HG02610 (cell line): ENCODE measurements around the gene TUT4.
"Not testable (repeated sequence)": the region's sequence is repeated elsewhere in the genome, so short reads cannot be mapped to it uniquely, and the experiment has no call there.

Experiments
- ATAC-seq: cut with Tn5 transposase; IDR thresholded peaks from one replicate; pipeline ENCODE4 v1.9.1; 2021; ENCODE audit warnings: mild to moderate bottlenecking, moderate library complexity; ENCODE audit not compliant: unreplicated experiment

The TUT4 gene

GRCh38 chr1:52552505-52553361 is at the start of gene TUT4:
Gene TUT4, minus strand, starts transcription at chr1:52553092. Its CDS starts 26,812 bp downstream, at chr1:52526280.
- peak; percentile 38 for ATAC-seq

GRCh38 chr1:52601991-52602855 is 49.3 kb upstream of the TUT4 start, which contains the start of gene GPX7:
Gene GPX7, plus strand, starts transcription at chr1:52602371. Its CDS starts 39 bp downstream, at chr1:52602410.
- no peak for ATAC-seq

- ATAC-seq, result no peak
Observed at GRCh38 chr1:52601519-52601918, 48.6 kb upstream of the TUT4 start.

- no peak for ATAC-seq
Observed at GRCh38 chr1:52600533-52601179, 47.8 kb upstream of the TUT4 start.

- no peak for ATAC-seq
Observed at GRCh38 chr1:52599236-52599635, 46.3 kb upstream of the TUT4 start.

GRCh38 chr1:52598729-52599128 is 45.8 kb upstream of the TUT4 start:
- ATAC-seq, result no peak

GRCh38 chr1:52597912-52598311 is 45.0 kb upstream of the TUT4 start:
- ATAC-seq, result no peak

- ATAC-seq, result no peak
Observed at GRCh38 chr1:52595061-52595460, 42.2 kb upstream of the TUT4 start.

GRCh38 chr1:52593495-52593894 is 40.6 kb upstream of the TUT4 start:
- no peak for ATAC-seq

GRCh38 chr1:52592637-52593323 is 39.9 kb upstream of the TUT4 start:
- ATAC-seq, result no peak

GRCh38 chr1:52590266-52590665 is 37.4 kb upstream of the TUT4 start:
- no peak for ATAC-seq

DNA sequence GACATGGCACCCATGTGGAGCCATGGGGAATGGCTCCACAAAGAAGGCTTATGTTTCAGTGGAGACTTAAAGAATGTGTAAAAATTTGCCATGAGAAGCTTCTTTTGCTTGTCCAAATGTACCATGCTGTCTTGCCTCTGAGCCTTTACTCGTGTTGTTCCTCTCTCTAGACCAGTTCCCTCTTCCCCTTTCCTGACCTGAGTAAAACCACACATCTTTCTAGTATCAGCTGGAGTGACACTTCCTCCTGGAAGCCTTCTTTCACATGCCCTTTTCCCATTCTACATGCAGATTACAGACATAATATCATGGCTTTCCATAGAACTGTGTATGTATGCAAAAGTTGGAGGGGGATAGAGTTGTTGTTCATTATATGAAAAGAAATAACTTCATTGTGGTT is 35.6 kb upstream of the TUT4 start:
- no peak for ATAC-seq

DNA sequence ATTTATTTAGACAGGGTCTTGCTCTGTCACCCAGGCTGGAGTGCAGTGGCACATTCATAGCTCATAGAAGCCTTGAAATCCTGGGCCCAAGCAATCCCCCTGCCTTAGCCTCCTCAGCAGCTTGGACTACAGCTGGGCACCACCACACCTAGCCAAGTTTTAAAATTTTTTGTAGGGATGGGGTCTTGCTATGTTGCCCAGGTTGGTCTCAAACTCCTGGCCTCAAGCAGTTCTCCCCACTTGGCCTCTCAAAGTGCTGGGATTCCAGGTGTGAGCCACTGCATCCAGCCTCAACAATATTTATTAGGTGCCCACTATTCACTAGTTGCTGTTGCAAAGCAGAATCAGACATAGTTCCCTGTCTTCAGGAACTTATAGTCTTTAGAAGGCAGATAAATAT is 35.1 kb upstream of the TUT4 start:
- no peak for ATAC-seq

DNA sequence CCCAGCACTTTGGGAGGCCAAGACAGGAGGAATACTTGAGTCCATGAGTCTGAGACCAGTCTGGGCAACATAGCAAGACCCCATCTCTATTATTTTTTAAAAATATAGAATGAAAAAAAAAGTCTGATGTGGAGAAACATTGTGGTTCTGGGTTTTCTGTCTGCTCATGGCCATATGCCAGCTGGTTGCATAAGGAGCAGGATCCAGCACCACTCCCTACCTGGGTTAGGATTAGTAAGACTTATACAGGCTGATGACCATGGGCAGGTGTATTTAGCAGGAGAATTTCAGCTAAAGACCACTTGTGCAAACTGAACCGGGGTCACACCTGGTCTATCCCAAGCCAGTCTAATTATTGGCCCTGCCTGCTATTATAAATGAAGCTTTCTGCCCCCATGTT is 32.6 kb upstream of the TUT4 start:
- ATAC-seq, result no peak

DNA sequence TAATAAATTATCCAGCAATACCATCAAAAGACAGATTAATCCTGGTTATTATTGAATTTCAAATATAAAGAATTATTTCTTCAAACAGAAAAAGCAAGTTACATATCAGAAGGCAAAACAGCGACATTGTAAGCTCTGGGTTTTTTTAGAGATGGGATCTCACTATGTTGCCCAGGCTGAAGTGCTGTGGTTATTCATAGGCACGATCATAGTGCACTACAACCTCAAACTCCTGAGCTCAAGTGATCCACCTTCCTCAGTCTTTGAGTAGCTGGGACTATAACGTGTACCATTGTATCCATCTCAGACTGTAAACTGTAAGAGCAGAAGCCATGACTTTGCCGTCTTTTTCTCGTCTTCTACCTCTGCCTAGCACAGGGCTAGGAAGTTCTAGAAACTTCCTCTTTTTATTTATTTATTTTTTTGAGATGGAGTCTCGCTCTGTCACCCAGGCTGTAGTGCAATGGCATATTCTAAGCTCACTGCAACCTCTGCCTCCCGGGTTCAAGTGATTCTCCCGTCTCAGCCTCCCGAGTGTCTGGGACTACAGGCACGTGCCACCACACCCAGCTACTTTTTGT is 29.3 kb upstream of the TUT4 start:
- no peak for ATAC-seq

DNA sequence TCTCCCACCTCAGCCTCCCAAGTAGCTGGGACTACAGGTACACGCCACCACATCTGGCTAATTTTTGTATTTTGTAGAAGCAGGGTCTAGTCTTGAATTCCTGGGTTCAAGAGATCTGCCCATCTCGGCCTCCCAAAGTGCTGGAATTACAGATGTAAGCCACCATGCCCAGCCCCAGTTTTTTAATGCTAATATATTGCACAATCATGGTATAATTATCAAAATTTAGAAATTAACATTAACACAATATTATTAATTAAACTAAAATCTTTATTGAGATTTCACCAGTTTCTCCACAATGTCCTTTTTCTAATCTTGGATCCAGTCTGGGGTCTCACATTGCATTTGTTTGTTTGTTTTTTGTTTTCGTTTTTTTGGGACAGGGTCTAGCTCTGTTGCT is 27.4 kb upstream of the TUT4 start:
- no peak for ATAC-seq

DNA sequence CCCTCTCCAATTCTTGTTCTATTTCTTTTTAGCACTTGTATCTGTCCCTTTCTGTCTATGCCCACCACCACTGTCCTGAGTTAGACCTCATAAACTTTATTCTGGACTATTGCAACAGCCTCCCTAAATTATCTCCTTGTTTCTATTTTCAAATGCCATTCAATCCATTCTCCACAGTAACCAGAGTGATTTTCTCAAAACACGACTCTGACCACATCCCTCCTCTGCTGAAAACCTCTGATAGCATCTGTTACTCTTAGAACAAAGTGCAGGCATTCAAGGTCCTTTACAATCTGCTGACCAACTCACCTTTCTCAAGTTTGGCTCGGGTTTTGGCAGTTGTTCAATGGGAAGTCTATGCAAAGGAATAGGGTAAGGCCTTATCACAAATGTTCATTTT is 26.5 kb upstream of the TUT4 start:
- ATAC-seq, result no peak

GRCh38 chr1:52578066-52578465 is 25.2 kb upstream of the TUT4 start:
- ATAC-seq, result not testable (repeated sequence)

- no peak for ATAC-seq
Observed at GRCh38 chr1:52576074-52576473, 23.2 kb upstream of the TUT4 start.

DNA sequence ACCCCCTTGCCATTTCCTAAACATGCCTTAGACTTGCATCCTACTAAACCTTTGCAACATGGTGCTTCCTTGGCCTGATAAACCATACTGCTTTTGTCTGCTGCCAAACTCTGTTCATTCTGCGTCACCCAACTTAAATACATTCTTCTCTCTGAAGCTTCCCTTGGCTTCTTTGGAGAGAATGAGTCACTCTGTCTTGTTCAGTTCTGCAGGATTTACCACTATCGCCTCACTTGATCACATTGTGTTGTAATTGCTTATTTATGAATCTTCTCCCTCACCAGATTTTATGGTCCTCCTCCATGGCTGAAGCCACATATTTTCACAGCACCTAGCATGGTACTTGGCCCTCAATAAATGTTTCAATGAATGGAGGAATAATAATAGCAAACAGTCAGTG is 21.7 kb upstream of the TUT4 start:
- no peak for ATAC-seq
